ENCODE data around the gene GNG3.
A peak's percentile ranks its signal among the peaks of the same experiment; 100 is the strongest.

GNG3 gene

GRCh38 chr11:62707277-62707861, at the start of gene GNG3, which contains the start of gene BSCL2:
GNG3 (plus strand) TSS chr11:62707676; CDS start chr11:62708296, 620 bp downstream.
BSCL2 (minus strand) TSS chr11:62707424; CDS start chr11:62707195, 229 bp downstream.
- TF ChIP-seq CTCF (IDR thresholded peaks at IDR 0.05; ENCODE audit: low read depth, low read length), result no peak
- no peak for DNase-seq (ENCODE audit: extremely low read depth, low read depth)

GRCh38 chr11:62664405-62665074, 42.9 kb upstream of the GNG3 start:
- no peak for TF ChIP-seq CTCF (IDR thresholded peaks at IDR 0.05; ENCODE audit: low read depth, low read length)
- no peak for DNase-seq (ENCODE audit: extremely low read depth, low read depth)

DNA sequence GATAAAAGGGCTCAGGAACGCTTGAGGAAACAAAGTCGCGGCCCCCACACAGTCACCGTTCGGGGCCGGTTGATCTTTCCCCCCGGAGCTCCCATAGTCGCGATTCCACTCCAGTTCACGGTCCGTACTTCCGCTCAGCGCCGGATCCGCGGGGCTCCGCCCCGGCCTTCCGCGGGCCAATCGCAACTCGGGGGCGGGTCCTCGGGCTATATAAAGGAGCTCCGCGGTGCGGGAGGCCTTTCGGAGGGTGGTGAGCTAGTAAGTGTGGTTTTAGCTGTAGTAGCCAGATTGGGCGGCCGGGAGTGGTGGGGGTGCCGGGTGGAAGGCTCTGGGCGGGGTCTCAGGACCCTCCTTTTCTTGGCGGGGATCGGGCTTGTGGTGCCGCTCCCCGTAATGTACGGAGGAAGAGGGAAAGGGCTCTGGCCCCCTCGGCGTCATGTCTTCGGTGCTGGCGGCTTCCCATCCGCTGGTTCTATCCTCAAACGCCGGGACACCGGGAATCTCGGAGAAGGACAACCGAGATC, 42.3 kb upstream of the GNG3 start, which contains the start of the genes C11orf98 and CSKMT:
Gene C11orf98, minus strand, starts transcription at position 136 of the 524 bp plus-strand sequence. Its CDS starts 41 bp downstream, at position 95.
Gene CSKMT, plus strand, starts transcription at position 238 of the 524 bp plus-strand sequence. CDS start 568 bp downstream, outside the sequence.
- TF ChIP-seq CTCF (IDR thresholded peaks at IDR 0.05; ENCODE audit: low read depth, low read length), result no peak

DNA sequence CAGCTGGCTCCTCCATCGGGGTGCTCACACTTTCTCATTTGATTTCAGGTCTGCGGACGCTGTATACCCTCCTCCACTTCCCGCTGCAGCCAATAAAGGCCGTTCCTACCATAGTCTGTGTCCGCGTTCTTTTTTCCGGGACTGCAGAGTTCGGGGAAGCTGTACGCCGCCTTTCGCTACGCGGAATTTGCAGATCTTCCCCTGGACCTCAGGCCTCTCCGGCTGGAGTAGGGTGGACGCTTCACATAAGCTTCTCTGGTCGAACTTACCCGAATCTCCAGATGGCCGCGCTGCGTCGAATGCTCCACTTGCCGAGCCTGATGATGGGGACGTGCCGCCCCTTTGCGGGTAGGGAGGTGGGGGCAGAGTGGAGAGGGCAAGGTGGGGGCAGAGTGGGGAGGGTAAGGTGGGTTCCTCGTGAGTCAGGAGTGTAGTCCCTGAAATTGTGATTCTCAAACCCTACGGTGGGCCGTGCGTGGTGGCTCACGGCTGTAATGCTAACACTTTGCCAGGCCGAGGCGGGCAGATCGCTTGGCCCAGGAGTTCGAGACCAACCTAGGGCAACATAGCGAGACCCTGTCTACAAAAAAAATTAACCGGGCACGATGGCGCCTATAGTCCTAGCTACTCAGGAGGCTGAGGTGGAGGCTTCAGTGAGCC, 41.7 kb upstream of the GNG3 start:
- no peak for TF ChIP-seq CTCF (IDR thresholded peaks at IDR 0.05; ENCODE audit: low read depth, low read length)
- DNase-seq (ENCODE audit: extremely low read depth, low read depth), result no peak

More for the DNA sequence above, 42.3 kb upstream of the GNG3 start, which contains the start of the genes C11orf98 and CSKMT:
- DNase-seq (ENCODE audit: extremely low read depth, low read depth), result peak; percentile 85

DNA sequence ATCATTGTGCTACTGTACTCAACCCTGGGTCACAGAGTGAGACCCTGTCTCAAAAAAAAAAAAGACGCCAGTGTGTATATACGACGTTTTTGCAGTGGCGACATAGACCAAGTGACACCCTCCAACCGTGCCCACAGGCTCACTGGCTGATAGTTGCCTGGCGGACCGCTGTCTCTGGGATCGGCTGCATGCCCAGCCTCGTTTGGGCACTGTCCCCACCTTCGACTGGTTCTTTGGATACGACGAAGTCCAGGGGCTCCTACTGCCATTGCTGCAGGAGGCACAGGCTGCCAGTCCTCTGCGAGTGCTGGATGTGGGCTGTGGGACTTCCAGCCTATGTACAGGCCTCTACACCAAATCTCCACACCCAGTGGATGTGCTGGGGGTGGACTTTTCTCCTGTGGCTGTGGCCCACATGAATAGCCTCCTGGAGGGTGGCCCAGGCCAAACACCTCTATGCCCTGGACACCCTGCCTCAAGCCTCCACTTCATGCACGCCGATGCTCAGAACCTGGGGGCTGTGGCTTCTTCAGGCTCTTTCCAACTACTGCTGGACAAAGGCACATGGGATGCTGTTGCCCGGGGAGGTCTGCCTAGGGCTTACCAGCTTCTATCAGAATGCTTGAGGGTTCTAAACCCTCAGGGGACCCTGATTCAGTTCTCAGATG, 41.1 kb upstream of the GNG3 start:
- DNase-seq (ENCODE audit: extremely low read depth, low read depth), result no peak
- no peak for TF ChIP-seq CTCF (IDR thresholded peaks at IDR 0.05; ENCODE audit: low read depth, low read length)

- no peak for DNase-seq (ENCODE audit: extremely low read depth, low read depth)
- TF ChIP-seq CTCF (IDR thresholded peaks at IDR 0.05; ENCODE audit: low read depth, low read length), result no peak
Observed at GRCh38 chr11:62667460-62667859, 40.0 kb upstream of the GNG3 start.

All from AG09319 (cell line).